Measurements from ENCODE around the gene TBC1D22B. TPM values are rescaled to one million over a fixed set of nuclear protein-coding genes. Genes with fewer than 3 reads are reported as not detected.

TBC1D22B gene
- polyA plus RNA-seq, 1 of the 3 experiments (the other 2 are of a cell fraction) = 5.3 TPM

GRCh38 chr6:37218061-37218460 is 39.5 kb upstream of the TBC1D22B start:
- no peaks in the 10 kb centered on the region for H3K36me3 ChIP-seq (replicated peaks in 1 of 2; ENCODE audit: control insufficient read depth in 1 of 2, insufficient read depth in 2 of 2, low read length in 1 of 2)
- POLR2A ChIA-PET = no interaction called here
- no peak overlapping the region for H3K27ac ChIP-seq (ENCODE audit: low read depth in 2 of 2, low read length in 1 of 2)
- TF ChIP-seq RCOR1 (IDR thresholded peaks at IDR 0.05; ENCODE audit: low read length) (no peak), GABPA (IDR thresholded peaks at IDR 0.05; ENCODE audit: low read depth) (no peak), FOSL2 (IDR thresholded peaks at IDR 0.05; ENCODE audit: borderline replicate concordance, low read depth) (no peak), MEF2A (IDR thresholded peaks at IDR 0.05; ENCODE audit: borderline replicate concordance, low read depth) (no peak), POLR2AphosphoS5 (IDR thresholded peaks at IDR 0.05; ENCODE audit: low read depth, low read length) (no peak), TEAD4 (IDR thresholded peaks at IDR 0.05; ENCODE audit: borderline replicate concordance, insufficient read depth) (no peak), GATA2 (CRISPR knock-in tag; IDR thresholded peaks at IDR 0.05) (no peak), TAF1 (IDR thresholded peaks at IDR 0.05; ENCODE audit: borderline replicate concordance, low read depth, low read length) (no peak), PBX3 (IDR thresholded peaks at IDR 0.05) (no peak), SIN3A (IDR thresholded peaks at IDR 0.05; ENCODE audit: borderline replicate concordance, low read depth, low read length) (no peak), CHD2 (IDR thresholded peaks at IDR 0.05; ENCODE audit: low read length, partially characterized antibody) (no peak), EZH2phosphoT487 (IDR thresholded peaks at IDR 0.05; ENCODE audit: borderline replicate concordance, low read depth) (no peak), FOXJ3 (CRISPR knock-in tag; IDR thresholded peaks at IDR 0.05) (no peak), USF1 (IDR thresholded peaks at IDR 0.05; ENCODE audit: borderline replicate concordance, low read depth) (no peak), YY1 (IDR thresholded peaks at IDR 0.05; ENCODE audit: low read depth) (no peak), USF2 (IDR thresholded peaks at IDR 0.05; ENCODE audit: borderline replicate concordance, low read depth, low read length) (no peak), MXI1 (IDR thresholded peaks at IDR 0.05; ENCODE audit: low read depth, low read length) (no peak), REST (IDR thresholded peaks at IDR 0.05; ENCODE audit: low read depth, low read length) (no peak), RXRA (IDR thresholded peaks at IDR 0.05; ENCODE audit: borderline replicate concordance, low read depth) (no peak)
- H3K4me3 ChIP-seq (ENCODE audit: low read depth in 2 of 2, low read length in 1 of 2) = no peak overlapping the region
- CTCF ChIA-PET = interaction anchor here (16.3 kb wide), 1 partner anchor 194 kb away, joined by 431 read pairs; no protein-coding TSS in a partner anchor
- no peak overlapping the region for H3K4me2 ChIP-seq
- no peaks in the 10 kb centered on the region for H3K9me2 ChIP-seq
- H3K9ac ChIP-seq = no peak overlapping the region
- no peaks in the 10 kb centered on the region for H3K27me3 ChIP-seq (ENCODE audit: insufficient read depth)
- no peak for DNase-seq
- no peaks in the 10 kb centered on the region for H3F3A ChIP-seq (replicated peaks; ENCODE audit: insufficient read depth)
- no peaks in the 10 kb centered on the region for H3K9me3 ChIP-seq
- WGBS (ENCODE audit: low lambda C conversion rate) = 97% methylated on average over 5 of the region's 6 CpGs
- no peaks in the 10 kb centered on the region for H4K20me1 ChIP-seq (ENCODE audit: insufficient read depth)
- peaks cover 3 to 6% of the 10 kb centered on the region in 2 experiments; a peak in 2 of 4 replicates for H3K4me1 ChIP-seq (ENCODE audit: control insufficient read depth in 1 of 2, insufficient read depth in 2 of 2, low read depth in 1 of 2, low read length in 1 of 2)
- no peaks in the 10 kb centered on the region for H3K79me2 ChIP-seq (ENCODE audit: insufficient read depth)
- no peak overlapping the region for H2AFZ ChIP-seq (ENCODE audit: low read depth)
